CD14-positive monocyte (primary cell): ENCODE data around the gene STH. TPM values are rescaled to one million over a fixed set of nuclear protein-coding genes. Genes with fewer than 3 reads are reported as not detected.

ENCODE experiments used
- DNase-seq, 3 donors: peaks; one replicate each; pipeline ENCODE4 v3.0.0-alpha.2; 2011 to 2022
- H2AFZ ChIP-seq: 2 replicates; pipeline ENCODE4 v1.6.0; 2012; ENCODE audit warnings: mild to moderate bottlenecking, low read depth, low read length, inconsistent platforms; ENCODE audit not compliant: insufficient read depth, poor library complexity, severe bottlenecking
- H3K27ac ChIP-seq, 2 donors: 1 replicate in 1 of 2; 2 replicates in 1 of 2; pipeline ENCODE4 v1.5.1; 2012 to 2013; ENCODE audit warnings: low read length in 2 of 2, control low read depth in 1 of 2, inconsistent platforms in 1 of 2, low read depth in 1 of 2, mild to moderate bottlenecking in 1 of 2
- H3K27me3 ChIP-seq, 2 donors: one replicate each; pipeline versions ENCODE4 v1.6.0 to v1.6.1; 2011 to 2013; ENCODE audit warnings: low read length in 2 of 2; ENCODE audit not compliant: control insufficient read depth in 2 of 2, insufficient read depth in 2 of 2
- H3K36me3 ChIP-seq, 2 donors: replicated peaks in 1 of 2; 1 replicate in 1 of 2; 2 replicates in 1 of 2; pipeline versions ENCODE4 v1.5.1 to v1.6.1; 2012 to 2013; ENCODE audit warnings: low read length in 2 of 2, control low read depth in 1 of 2, inconsistent platforms in 1 of 2, mild to moderate bottlenecking in 1 of 2; ENCODE audit not compliant: insufficient read depth in 2 of 2, control insufficient read depth in 1 of 2
- H3K4me1 ChIP-seq, 2 donors: 1 replicate in 1 of 2; 2 replicates in 1 of 2; pipeline versions ENCODE4 v1.5.1 to v1.6.1; 2012 to 2013; ENCODE audit warnings: low read length in 2 of 2, control low read depth in 1 of 2, inconsistent platforms in 1 of 2, mild to moderate bottlenecking in 1 of 2, moderate library complexity in 1 of 2; ENCODE audit not compliant: insufficient read depth in 2 of 2, control insufficient read depth in 1 of 2
- H3K4me2 ChIP-seq: replicated peaks from 2 replicates; pipeline ENCODE3; 2012; ENCODE audit warnings: low read length, moderate library complexity, mild to moderate bottlenecking; ENCODE audit not compliant: poor library complexity, severe bottlenecking; ENCODE audit errors: extremely low read depth
- H3K4me3 ChIP-seq, 3 experiments: fragments of 200-600 bp in 1 of 3; sonication (generic) in 1 of 3; replicated peaks in 1 of 3; 1 replicate in 2 of 3; 2 replicates in 1 of 3; pipeline ENCODE4 v1.5.1; 2011 to 2013; ENCODE audit warnings: low read length in 3 of 3, mild to moderate bottlenecking in 3 of 3, control low read depth in 2 of 3, low read depth in 2 of 3, inconsistent platforms in 1 of 3, moderate library complexity in 1 of 3
- H3K79me2 ChIP-seq: 2 replicates; pipeline ENCODE4 v1.6.0; 2012; ENCODE audit warnings: mild to moderate bottlenecking, control low read depth, inconsistent platforms, low read length, moderate library complexity; ENCODE audit not compliant: insufficient read depth
- H3K9ac ChIP-seq: 2 replicates; pipeline ENCODE4 v1.6.0; 2017; ENCODE audit warnings: low read length, mild to moderate bottlenecking; ENCODE audit not compliant: insufficient read depth, poor library complexity, severe bottlenecking
- H3K9me3 ChIP-seq, 2 donors: replicated peaks in 1 of 2; 1 replicate in 1 of 2; 2 replicates in 1 of 2; pipeline versions ENCODE4 v1.5.1 to v1.6.1; 2012 to 2013; ENCODE audit warnings: low read length in 2 of 2, control low read depth in 1 of 2; ENCODE audit not compliant: control insufficient read depth in 1 of 2, insufficient read depth in 1 of 2
- H4K20me1 ChIP-seq: 2 replicates; pipeline ENCODE4 v1.6.0; 2012; ENCODE audit warnings: mild to moderate bottlenecking, low read length, control low read depth, moderate library complexity; ENCODE audit not compliant: insufficient read depth
- H3K27ac Mint-ChIP-seq, 7 donors: one replicate each; pipeline ENCODE4 v1.8.0; 2020; ENCODE audit warnings: mild to moderate bottlenecking in 7 of 7, mixed read lengths in 7 of 7, moderate library complexity in 6 of 7, inconsistent platforms in 2 of 7
- H3K27me3 Mint-ChIP-seq, 3 donors: one replicate each; pipeline ENCODE4 v1.8.0; 2021 to 2022; ENCODE audit warnings: low read depth in 3 of 3, mild to moderate bottlenecking in 3 of 3, mixed read lengths in 3 of 3, moderate library complexity in 3 of 3, inconsistent platforms in 1 of 3
- H3K36me3 Mint-ChIP-seq, 2 donors: one replicate each; pipeline ENCODE4 v1.8.0; 2020; ENCODE audit warnings: mixed read lengths in 2 of 2, inconsistent platforms in 1 of 2, mild to moderate bottlenecking in 1 of 2
- H3K4me1 Mint-ChIP-seq: one replicate; pipeline ENCODE4 v1.8.0; 2020; ENCODE audit warnings: mild to moderate bottlenecking, mixed read lengths
- H3K4me3 Mint-ChIP-seq, 2 donors: one replicate each; pipeline ENCODE4 v1.8.0; 2020; ENCODE audit warnings: mild to moderate bottlenecking in 2 of 2, mixed read lengths in 2 of 2, moderate library complexity in 1 of 2
- H3K9me3 Mint-ChIP-seq, 7 donors: one replicate each; pipeline ENCODE4 v1.8.0; 2020 to 2022; ENCODE audit warnings: mixed read lengths in 7 of 7, mild to moderate bottlenecking in 6 of 7, moderate library complexity in 6 of 7, inconsistent platforms in 2 of 7
- WGBS: methylation state at CpG from one replicate; pipeline ENCODE4 v1.1.5; 2013; ENCODE audit warnings: missing lambda C conversion rate; ENCODE audit not compliant: insufficient coverage; 5-methylcytosine and 5-hydroxymethylcytosine counted together
- intact Hi-C, 2 donors: fragments of 100-400 bp; cut with micrococcal nuclease; formaldehyde crosslinking; loops; one replicate each; pipeline versions ENCODE4 v1.15.0 to v1.15.1; 2023
- polyA plus RNA-seq, 3 donors: library from polyadenylated mRNA; depleted of rRNA in 1 of 3; unstranded in 2 of 3; stranded (reverse) in 1 of 3; fragments of 300-500 nt in 2 of 3; fragments of >200 nt in 1 of 3; fragmentation: Illumina TruSeq in 2 of 3; gene quantifications; 1 replicate in 2 of 3; 2 replicates in 1 of 3; pipeline ENCODE4 v1.2.3, GENCODE V29; 2012 to 2021
- TF ChIP-seq, protein P1 (sequence below): fragments of 200-600 bp; IDR thresholded peaks from one replicate; pipeline ENCODE4 v1.8.0; 2022; ENCODE audit warnings: antibody characterized with exemption, mild to moderate bottlenecking

STH gene
- polyA plus RNA-seq, 3 donors = not detected

DNA sequence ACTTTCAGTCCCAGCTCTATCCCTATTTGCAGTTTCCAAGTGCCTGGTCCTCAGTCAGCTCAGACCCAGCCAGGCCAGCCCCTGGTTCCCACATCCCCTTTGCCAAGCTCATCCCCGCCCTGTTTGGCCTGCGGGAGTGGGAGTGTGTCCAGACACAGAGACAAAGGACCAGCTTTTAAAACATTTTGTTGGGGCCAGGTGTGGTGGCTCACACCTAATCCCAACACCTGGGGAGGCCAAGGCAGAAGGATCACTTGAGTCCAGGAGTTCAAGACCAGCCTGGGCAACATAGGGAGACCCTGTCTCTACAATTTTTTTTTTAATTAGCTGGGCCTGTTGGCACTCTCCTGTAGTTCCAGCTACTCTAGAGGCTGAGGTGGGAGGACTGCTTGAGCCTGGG, 1.7 kb downstream of the STH start:
- Mint-ChIP-seq H3K27ac (no peak overlapping the region), H3K4me3 (no peak overlapping the region), H3K36me3 (no peaks in the 10 kb centered on the region), H3K27me3 (peaks cover 2 to 7% (median 4%) of the 10 kb centered on the region in 3 donors), H3K4me1 (no peaks in the 10 kb centered on the region), H3K9me3 (no peaks in the 10 kb centered on the region)
- Histone ChIP-seq H3K4me3 (no peak overlapping the region), H3K4me2 (no peak overlapping the region), H3K4me1 (no peaks in the 10 kb centered on the region), H3K79me2 (no peaks in the 10 kb centered on the region), H3K9me3 (no peaks in the 10 kb centered on the region), H3K9ac (no peak overlapping the region), H3K27me3 (no peaks in the 10 kb centered on the region), H2AFZ (no peak overlapping the region), H3K27ac (no peak overlapping the region), H4K20me1 (no peaks in the 10 kb centered on the region), H3K36me3 (no peaks in the 10 kb centered on the region)
- intact Hi-C loops = no loop called here
- TF ChIP-seq, protein P1, sequence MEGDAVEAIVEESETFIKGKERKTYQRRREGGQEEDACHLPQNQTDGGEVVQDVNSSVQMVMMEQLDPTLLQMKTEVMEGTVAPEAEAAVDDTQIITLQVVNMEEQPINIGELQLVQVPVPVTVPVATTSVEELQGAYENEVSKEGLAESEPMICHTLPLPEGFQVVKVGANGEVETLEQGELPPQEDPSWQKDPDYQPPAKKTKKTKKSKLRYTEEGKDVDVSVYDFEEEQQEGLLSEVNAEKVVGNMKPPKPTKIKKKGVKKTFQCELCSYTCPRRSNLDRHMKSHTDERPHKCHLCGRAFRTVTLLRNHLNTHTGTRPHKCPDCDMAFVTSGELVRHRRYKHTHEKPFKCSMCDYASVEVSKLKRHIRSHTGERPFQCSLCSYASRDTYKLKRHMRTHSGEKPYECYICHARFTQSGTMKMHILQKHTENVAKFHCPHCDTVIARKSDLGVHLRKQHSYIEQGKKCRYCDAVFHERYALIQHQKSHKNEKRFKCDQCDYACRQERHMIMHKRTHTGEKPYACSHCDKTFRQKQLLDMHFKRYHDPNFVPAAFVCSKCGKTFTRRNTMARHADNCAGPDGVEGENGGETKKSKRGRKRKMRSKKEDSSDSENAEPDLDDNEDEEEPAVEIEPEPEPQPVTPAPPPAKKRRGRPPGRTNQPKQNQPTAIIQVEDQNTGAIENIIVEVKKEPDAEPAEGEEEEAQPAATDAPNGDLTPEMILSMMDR = no peak
- no peak for DNase-seq
- WGBS = no CpG with 5 or more reads among the region's 2 CpGs

DNA sequence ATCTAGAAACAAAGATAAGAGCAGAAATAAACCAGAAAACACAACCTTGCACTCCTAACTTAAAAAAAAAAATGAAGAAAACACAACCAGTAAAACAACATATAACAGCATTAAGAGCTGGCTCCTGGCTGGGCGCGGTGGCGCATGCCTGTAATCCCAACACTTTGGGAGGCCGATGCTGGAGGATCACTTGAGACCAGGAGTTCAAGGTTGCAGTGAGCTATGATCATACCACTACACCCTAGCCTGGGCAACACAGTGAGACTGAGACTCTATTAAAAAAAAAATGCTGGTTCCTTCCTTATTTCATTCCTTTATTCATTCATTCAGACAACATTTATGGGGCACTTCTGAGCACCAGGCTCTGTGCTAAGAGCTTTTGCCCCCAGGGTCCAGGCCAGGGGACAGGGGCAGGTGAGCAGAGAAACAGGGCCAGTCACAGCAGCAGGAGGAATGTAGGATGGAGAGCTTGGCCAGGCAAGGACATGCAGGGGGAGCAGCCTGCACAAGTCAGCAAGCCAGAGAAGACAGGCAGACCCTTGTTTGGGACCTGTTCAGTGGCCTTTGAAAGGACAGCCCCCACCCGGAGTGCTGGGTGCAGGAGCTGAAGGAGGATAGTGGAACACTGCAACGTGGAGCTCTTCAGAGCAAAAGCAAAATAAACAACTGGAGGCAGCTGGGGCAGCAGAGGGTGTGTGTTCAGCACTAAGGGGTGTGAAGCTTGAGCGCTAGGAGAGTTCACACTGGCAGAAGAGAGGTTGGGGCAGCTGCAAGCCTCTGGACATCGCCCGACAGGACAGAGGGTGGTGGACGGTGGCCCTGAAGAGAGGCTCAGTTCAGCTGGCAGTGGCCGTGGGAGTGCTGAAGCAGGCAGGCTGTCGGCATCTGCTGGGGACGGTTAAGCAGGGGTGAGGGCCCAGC, 2.6 kb downstream of the STH start:
- Histone ChIP-seq H4K20me1 (no peaks in the 10 kb centered on the region), H3K36me3 (no peaks in the 10 kb centered on the region), H3K27me3 (no peaks in the 10 kb centered on the region), H3K4me1 (no peaks in the 10 kb centered on the region), H3K9ac (no peak overlapping the region), H3K79me2 (no peaks in the 10 kb centered on the region), H3K4me3 (no peak overlapping the region), H2AFZ (no peak overlapping the region), H3K27ac (no peak overlapping the region), H3K9me3 (no peaks in the 10 kb centered on the region), H3K4me2 (no peak overlapping the region)
- no peak overlapping the region for H3K27ac Mint-ChIP-seq
- intact Hi-C loops = loop anchor here (2.0 kb wide), 2 partner anchors 207 to 209 kb away; no protein-coding TSS in a partner anchor
- TF ChIP-seq, protein P1 = no peak
- H3K9me3 Mint-ChIP-seq = no peaks in the 10 kb centered on the region
- no peak for DNase-seq
- H3K36me3 Mint-ChIP-seq = no peaks in the 10 kb centered on the region
- 88% methylated on average over 13 of the region's 13 CpGs for WGBS
- no peak overlapping the region for H3K4me3 Mint-ChIP-seq
- H3K4me1 Mint-ChIP-seq = no peaks in the 10 kb centered on the region
- peaks cover 2 to 7% (median 4%) of the 10 kb centered on the region in 3 donors for H3K27me3 Mint-ChIP-seq
